NCI-H187 treated with DMSO at 0.1 percent for 48 hours (cell line): ENCODE results near the gene TGM6.

Experiments used
- DNase-seq: peaks from one replicate; lab custom pipeline; 2025; lab: John Stamatoyannopoulos, UW

The TGM6 gene

GRCh38 chr20:2455771-2456497 is 75.2 kb downstream of the TGM6 start:
- no peak for DNase-seq

GRCh38 chr20:2458919-2459499 is 78.3 kb downstream of the TGM6 start:
- no peak for DNase-seq

GRCh38 chr20:2459981-2460751 is 79.5 kb downstream of the TGM6 start:
- DNase-seq, result no peak

GRCh38 chr20:2460752-2461424 is 80.2 kb downstream of the TGM6 start:
- no peak for DNase-seq

- no peak for DNase-seq
Measured at GRCh38 chr20:2462484-2462883, 81.8 kb downstream of the TGM6 start.

GRCh38 chr20:2463616-2464365 is 83.1 kb downstream of the TGM6 start:
- no peak for DNase-seq

GRCh38 chr20:2465100-2465499 is 84.4 kb downstream of the TGM6 start:
- DNase-seq, result no peak

GRCh38 chr20:2467412-2467811 is 86.7 kb downstream of the TGM6 start:
- no peak for DNase-seq

GRCh38 chr20:2468581-2469407 is 88.1 kb downstream of the TGM6 start:
- no peak for DNase-seq

GRCh38 chr20:2469991-2470422 is 89.3 kb downstream of the TGM6 start:
- DNase-seq, result no peak

GRCh38 chr20:2470423-2471193 is 89.9 kb downstream of the TGM6 start, which contains the start of gene SNRPB:
TSS of gene SNRPB (minus strand) at chr20:2470789. CDS start at chr20:2470690, 99 bp downstream.
- DNase-seq, result peak; percentile 93

GRCh38 chr20:2473516-2473915 is 92.8 kb downstream of the TGM6 start:
- no peak for DNase-seq

GRCh38 chr20:2475850-2476741 is 95.4 kb downstream of the TGM6 start:
- DNase-seq, result no peak

GRCh38 chr20:2476742-2477615 is 96.3 kb downstream of the TGM6 start:
- DNase-seq, result no peak

- DNase-seq, result no peak
Measured at GRCh38 chr20:2480381-2480780, 99.7 kb downstream of the TGM6 start.
